Endothelial cell of umbilical vein (primary cell): ENCODE measurements around the gene ZSWIM6. TPM values are rescaled to one million over a fixed set of nuclear protein-coding genes. Genes with fewer than 3 reads are reported as not detected.

Experiments
- BruUV-seq: library from RNA; stranded (reverse); fragments of 400-500 nt; replicated peaks from 2 replicates; lab custom pipeline; 2021; lab: Mats Ljungman, UMichigan
- CTCF ChIA-PET: fragments of 300-600, 350-600 bp; sonication (Branson Sonifier 250); formaldehyde crosslinking; loops from one replicate; lab custom pipeline; 2021; ENCODE audit warnings: antibody characterized with exemption, inconsistent platforms; lab: Charles Lee
- POLR2A ChIA-PET: fragments of 300-600, 350-600 bp; sonication (Branson Sonifier 250); formaldehyde crosslinking; loops from one replicate; lab custom pipeline; 2021; ENCODE audit warnings: antibody characterized with exemption, inconsistent platforms; lab: Charles Lee
- DNase-seq: peaks from one replicate; pipeline ENCODE4 v3.0.0-alpha.2; 2011; ENCODE audit warnings: low read depth, low spot score
- FAIRE-seq: peaks from 2 replicates; lab custom pipeline; 2011; peaks lifted over from hg19 to GRCh38; lab: Jason Lieb, UNC
- H2AFZ ChIP-seq: 2 replicates; pipeline ENCODE4 v1.6.0; 2012; ENCODE audit warnings: low read depth, low read length, control low read depth, inconsistent platforms
- H3K27ac ChIP-seq: 2 replicates; pipeline ENCODE4 v1.5.1; 2011; ENCODE audit warnings: low read depth, mild to moderate bottlenecking, control low read depth, low read length, moderate library complexity; ENCODE audit not compliant: insufficient read depth
- H3K27me3 ChIP-seq, 2 experiments: 2 replicates each; pipeline versions ENCODE4 v1.6.0 to v1.6.1; 2011; ENCODE audit warnings: low read length in 2 of 2, mixed read lengths in 1 of 2; ENCODE audit not compliant: control insufficient read depth in 2 of 2, insufficient read depth in 2 of 2
- H3K36me3 ChIP-seq, 2 experiments: 2 replicates in 1 of 2; 3 replicates in 1 of 2; pipeline ENCODE4 v1.5.1; 2011; ENCODE audit warnings: low read length in 2 of 2, mild to moderate bottlenecking in 1 of 2, moderate library complexity in 1 of 2; ENCODE audit not compliant: control insufficient read depth in 2 of 2, insufficient read depth in 2 of 2; ENCODE audit errors: extremely low read depth in 1 of 2
- H3K4me1 ChIP-seq: 3 replicates; pipeline ENCODE4 v1.5.1; 2011; ENCODE audit warnings: mild to moderate bottlenecking, low read length; ENCODE audit not compliant: control insufficient read depth, insufficient read depth; ENCODE audit errors: extremely low read depth
- H3K4me2 ChIP-seq: 2 replicates; pipeline ENCODE4 v1.6.1; 2011; ENCODE audit warnings: low read length, control low read depth, mixed read lengths; ENCODE audit not compliant: insufficient read depth
- H3K4me3 ChIP-seq, 3 experiments: fragments of 200-600 bp in 1 of 3; sonication (generic), shearing (Covaris generic) in 1 of 3; replicated peaks in 1 of 3; 2 replicates each; pipeline ENCODE4 v1.5.1; 2011 to 2016; ENCODE audit warnings: control low read depth in 3 of 3, low read length in 3 of 3, mild to moderate bottlenecking in 2 of 3, inconsistent platforms in 1 of 3, low read depth in 1 of 3, moderate library complexity in 1 of 3; ENCODE audit not compliant: insufficient read depth in 1 of 3
- H3K79me2 ChIP-seq: 2 replicates; pipeline ENCODE4 v1.6.0; 2012; ENCODE audit warnings: low read length, inconsistent platforms; ENCODE audit not compliant: control insufficient read depth, insufficient read depth
- H3K9ac ChIP-seq: replicated peaks from 2 replicates; pipeline ENCODE3; 2011; ENCODE audit warnings: low read length, control low read depth; ENCODE audit not compliant: insufficient read depth; ENCODE audit errors: extremely low read depth
- H3K9me1 ChIP-seq: replicated peaks from 3 replicates; pipeline ENCODE4 v1.6.0; 2011; ENCODE audit warnings: mild to moderate bottlenecking, low read length; ENCODE audit not compliant: control insufficient read depth, insufficient read depth; ENCODE audit errors: extremely low read depth
- H3K9me3 ChIP-seq: replicated peaks from 2 replicates; pipeline ENCODE4 v1.5.1; 2012; ENCODE audit warnings: low read length, inconsistent platforms; ENCODE audit not compliant: control insufficient read depth, insufficient read depth
- H4K20me1 ChIP-seq: replicated peaks from 2 replicates; pipeline ENCODE3; 2011; ENCODE audit warnings: mild to moderate bottlenecking, low read length; ENCODE audit not compliant: control insufficient read depth, insufficient read depth; ENCODE audit errors: extremely low read depth
- CTCF ChIP-seq, 2 donors: IDR thresholded peaks; 1 replicate in 1 of 2; 2 replicates in 1 of 2; pipeline ENCODE4 v1.5.1; 2011; ENCODE audit warnings: low read length in 2 of 2, mild to moderate bottlenecking in 2 of 2, moderate library complexity in 2 of 2, control low read depth in 1 of 2, inconsistent platforms in 1 of 2, low read depth in 1 of 2; ENCODE audit not compliant: insufficient read depth in 1 of 2; ENCODE audit errors: extremely low read depth in 1 of 2
- EZH2 ChIP-seq: IDR thresholded peaks from 2 replicates; pipeline ENCODE4 v1.6.1; 2012; ENCODE audit warnings: borderline replicate concordance, low read depth, mild to moderate bottlenecking, moderate library complexity, low read length, inconsistent platforms; ENCODE audit not compliant: severe bottlenecking
- JUN ChIP-seq: IDR thresholded peaks from 2 replicates; pipeline ENCODE4 v1.6.1; 2011; ENCODE audit warnings: borderline replicate concordance, low read depth; ENCODE audit not compliant: insufficient read length, insufficient read depth
- MAX ChIP-seq: IDR thresholded peaks from 2 replicates; pipeline ENCODE4 v1.6.1; 2011; ENCODE audit not compliant: insufficient read depth, insufficient read length
- MYC ChIP-seq: IDR thresholded peaks from one replicate; pipeline ENCODE4 v1.6.1; 2011; ENCODE audit warnings: mild to moderate bottlenecking, low read depth, low read length
- POLR2A ChIP-seq: IDR thresholded peaks from 2 replicates; pipeline ENCODE4 v1.6.1; 2012; ENCODE audit warnings: low read depth, mild to moderate bottlenecking, control low read depth, low read length
- POLR2AphosphoS5 ChIP-seq: IDR thresholded peaks from 2 replicates; pipeline ENCODE4 v1.6.1; 2012; ENCODE audit warnings: low read depth, mild to moderate bottlenecking, control low read depth, low read length, moderate library complexity; ENCODE audit not compliant: insufficient read depth
- dilution Hi-C: fragments of 300-500 bp; cut with MboI; formaldehyde crosslinking; loops from one replicate; pipeline ENCODE4 v1.15.0; 2019; ENCODE audit warnings: low sequenced_read_pairs; ENCODE audit not compliant: extremely low pct_ligation_motif_present
- intact Hi-C: fragments of 100-400 bp; cut with micrococcal nuclease; formaldehyde crosslinking; loops from one replicate; pipeline ENCODE4 v1.10.0; 2022
- polyA plus RNA-seq, 4 experiments: library from polyadenylated mRNA; depleted of rRNA in 3 of 4; stranded (reverse) in 3 of 4; unstranded in 1 of 4; fragments of >200 nt; gene quantifications; 2 replicates each; pipeline versions ENCODE4 v1.2.1 to v1.2.3, GENCODE V29; 2011 to 2012; ENCODE audit warnings: missing spikeins in 1 of 4
- total RNA-seq: library from RNA; stranded (reverse); gene quantifications from 2 replicates; pipeline ENCODE4 v1.2.3, GENCODE V29; 2021

The ZSWIM6 gene
- total and polyA plus RNA-seq, 2 donors (not counting 3 experiments of a cell fraction or from before 2014, with no cell fraction given), result 14.9 to 25.3 TPM

- POLR2A ChIA-PET, result no interaction called here
- dilution Hi-C loops, result no loop called here
- BruUV-seq, result no TSS peak
- FAIRE-seq, result no peak
- no peaks in the 10 kb centered on the region for H3K27me3 ChIP-seq
- CTCF ChIA-PET, result interaction anchor here (1.3 to 1.6 kb wide), 2 partner anchors 8 to 465 kb away, joined by 3 read pairs; no protein-coding TSS in a partner anchor
- H3K4me3 ChIP-seq, result no peak overlapping the region
- intact Hi-C loops, result no loop called here
- H3K9me1 ChIP-seq, result no peaks in the 10 kb centered on the region
- H2AFZ ChIP-seq, result no peak overlapping the region
- no peaks in the 10 kb centered on the region for H3K36me3 ChIP-seq
- H3K4me1 ChIP-seq, result no peaks in the 10 kb centered on the region
- H3K79me2 ChIP-seq, result peaks cover 99% of the 10 kb centered on the region
- H3K27ac ChIP-seq, result no peak overlapping the region
- H3K9me3 ChIP-seq, result no peaks in the 10 kb centered on the region
- TF ChIP-seq MYC (no peak), CTCF (IDR thresholded peaks at IDR 0.05; ENCODE audit: extremely low read depth in 1 of 2, insufficient read depth in 1 of 2, low read depth in 1 of 2, low read length in 2 of 2) (no peak), POLR2AphosphoS5 (no peak), MAX (no peak), EZH2 (no peak), JUN (no peak), POLR2A (no peak)
- H3K9ac ChIP-seq, result no peak overlapping the region
- H3K4me2 ChIP-seq, result no peak overlapping the region
- DNase-seq, result no peak
- H4K20me1 ChIP-seq, result peaks cover 16% of the 10 kb centered on the region
Observed at GRCh38 chr5:61423487-61424145, 91.6 kb downstream of the ZSWIM6 start.
